Esophagus squamous epithelium (tissue), 5 donors: ENCODE data around the gene PGAP2. TPM values are rescaled to one million over a fixed set of nuclear protein-coding genes. Genes with fewer than 3 reads are reported as not detected.

Experiments used
- DNase-seq: peaks from one replicate; lab custom pipeline; 2025; lab: John Stamatoyannopoulos, UW
- H3K27ac ChIP-seq, 4 donors: fragments of 200-600 bp; sonication (generic); one replicate each; pipeline ENCODE4 v1.5.1; 2016 to 2019; ENCODE audit warnings: mild to moderate bottlenecking in 1 of 4
- H3K27me3 ChIP-seq, 4 donors: fragments of 200-600 bp; sonication (generic); 1 replicate in 3 of 4; 2 replicates in 1 of 4; pipeline versions ENCODE4 v1.5.1 to v1.6.0; 2017 to 2021; ENCODE audit warnings: antibody characterized with exemption in 1 of 4
- H3K36me3 ChIP-seq, 3 donors: fragments of 200-600 bp; sonication (generic); one replicate each; pipeline ENCODE4 v1.5.1; 2016 to 2019
- H3K4me1 ChIP-seq, 3 donors: fragments of 200-600 bp; sonication (generic); one replicate each; pipeline ENCODE4 v1.5.1; 2017 to 2019
- H3K4me3 ChIP-seq, 4 donors: fragments of 200-600 bp; sonication (generic); 1 replicate in 3 of 4; 2 replicates in 1 of 4; pipeline ENCODE4 v1.5.1; 2016 to 2019; ENCODE audit warnings: mild to moderate bottlenecking in 2 of 4, moderate library complexity in 1 of 4
- H3K9me3 ChIP-seq, 3 donors: fragments of 200-600 bp; sonication (generic); one replicate each; pipeline ENCODE4 v1.5.1; 2016 to 2019
- CTCF ChIP-seq, 6 experiments: fragments of 450-650 bp in 4 of 6; fragments of 200-600 bp in 2 of 6; sonication (generic) in 2 of 6; IDR thresholded peaks; one replicate each; pipeline ENCODE4 v1.5.1; 2016 to 2019; ENCODE audit warnings: antibody characterized with exemption in 6 of 6, mild to moderate bottlenecking in 4 of 6, moderate library complexity in 4 of 6
- POLR2A ChIP-seq, 4 donors: fragments of 450-650 bp; IDR thresholded peaks; one replicate each; pipeline ENCODE4 v1.6.1; 2017; ENCODE audit warnings: antibody characterized with exemption in 4 of 4, mild to moderate bottlenecking in 4 of 4, moderate library complexity in 3 of 4
- WGBS, 2 donors: methylation state at CpG; one replicate each; pipeline ENCODE4 v1.1.5; 2018; 5-methylcytosine and 5-hydroxymethylcytosine counted together
- intact Hi-C: fragments of 100-400 bp; cut with DNase I; formaldehyde crosslinking; loops from one replicate; pipeline ENCODE4 v1.15.0; 2022
- total RNA-seq, 4 donors: library from RNA; depleted of rRNA; stranded (reverse); fragments of >200 nt; gene quantifications; one replicate each; pipeline ENCODE4 v1.1.0, GENCODE V29; 2016
- donor health status: DM: yes; HTN: yes; CAD: no.

Gene PGAP2
- total RNA-seq, 4 donors from 2014 or later = 10.8 to 30.8 (median 27.5) TPM

GRCh38 chr11:3826721-3827120 is 18.4 kb downstream of the PGAP2 start:
- Histone ChIP-seq H3K9me3 (no peaks in the 10 kb centered on the region), H3K4me3 (no peak overlapping the region), H3K27me3 (no peaks in the 10 kb centered on the region), H3K4me1 (peaks cover 0 to 23% (median 5%) of the 10 kb centered on the region in 3 donors), H3K36me3 (peaks cover 4 to 81% (median 33%) of the 10 kb centered on the region in 3 donors), H3K27ac (no peak overlapping the region)
- DNase-seq = no peak
- WGBS, 2 donors = 60 to 89% methylated on average over 1 to 3 of the region's 3 CpGs
- TF ChIP-seq POLR2A (IDR thresholded peaks at IDR 0.05) (no peak), CTCF (IDR thresholded peaks at IDR 0.05) (no peak)
- intact Hi-C loops = no loop called here

GRCh38 chr11:3827434-3828186 is 19.2 kb downstream of the PGAP2 start:
- H3K4me3 ChIP-seq = no peak overlapping the region
- H3K4me1 ChIP-seq = peaks cover 4 to 31% (median 11%) of the 10 kb centered on the region in 3 donors
- no peaks in the 10 kb centered on the region for H3K9me3 ChIP-seq
- no peak overlapping the region for H3K27ac ChIP-seq
- intact Hi-C loops = no loop called here
- 88% methylated on average over 21 to 28 of the region's 35 CpGs for WGBS, 2 donors
- H3K27me3 ChIP-seq = no peaks in the 10 kb centered on the region
- peaks cover 4 to 87% (median 33%) of the 10 kb centered on the region in 3 donors for H3K36me3 ChIP-seq
- no peak for DNase-seq
- TF ChIP-seq POLR2A (IDR thresholded peaks at IDR 0.05) (no peak), CTCF (IDR thresholded peaks at IDR 0.05) (no peak)

GRCh38 chr11:3830088-3830487 is 21.7 kb downstream of the PGAP2 start:
- Histone ChIP-seq H3K4me3 (no peak overlapping the region), H3K27ac (no peak overlapping the region), H3K27me3 (no peaks in the 10 kb centered on the region), H3K9me3 (no peaks in the 10 kb centered on the region), H3K36me3 (peaks cover 4 to 90% (median 33%) of the 10 kb centered on the region in 3 donors), H3K4me1 (peaks cover 6 to 47% (median 29%) of the 10 kb centered on the region in 3 donors)
- intact Hi-C loops = no loop called here
- WGBS, 2 donors = 71 to 75% methylated on average over 3 of the region's 3 CpGs
- no peak for TF ChIP-seq POLR2A (IDR thresholded peaks at IDR 0.05)
- TF ChIP-seq CTCF (IDR thresholded peaks at IDR 0.05) = no peak
- DNase-seq = no peak

GRCh38 chr11:3830730-3831129 is 22.4 kb downstream of the PGAP2 start:
- Histone ChIP-seq H3K4me1 (peaks cover 11 to 54% (median 35%) of the 10 kb centered on the region in 3 donors), H3K9me3 (no peaks in the 10 kb centered on the region), H3K27ac (peak overlapping the region in 1 of 4 donors; percentile 39), H3K4me3 (no peak overlapping the region), H3K36me3 (peaks cover 4 to 84% (median 32%) of the 10 kb centered on the region in 3 donors), H3K27me3 (no peaks in the 10 kb centered on the region)
- 50 to 60% methylated on average over 1 of the region's 1 CpG for WGBS, 2 donors
- TF ChIP-seq CTCF (IDR thresholded peaks at IDR 0.05) (no peak), POLR2A (IDR thresholded peaks at IDR 0.05) (no peak)
- intact Hi-C loops = no loop called here
- DNase-seq = no peak
